ENCODE measurements around the gene PARG. TPM values are rescaled to one million over a fixed set of nuclear protein-coding genes. Genes with fewer than 3 reads are reported as not detected.
A peak's percentile ranks its signal among the peaks of the same experiment; 100 is the strongest.

The PARG gene
- total RNA-seq, 6 experiments from 2014 or later = 9.4 to 14.1 (median 10.0) TPM

- DNase-seq (no peak), ATAC-seq (no peak)
- TF ChIP-seq, protein P1, sequence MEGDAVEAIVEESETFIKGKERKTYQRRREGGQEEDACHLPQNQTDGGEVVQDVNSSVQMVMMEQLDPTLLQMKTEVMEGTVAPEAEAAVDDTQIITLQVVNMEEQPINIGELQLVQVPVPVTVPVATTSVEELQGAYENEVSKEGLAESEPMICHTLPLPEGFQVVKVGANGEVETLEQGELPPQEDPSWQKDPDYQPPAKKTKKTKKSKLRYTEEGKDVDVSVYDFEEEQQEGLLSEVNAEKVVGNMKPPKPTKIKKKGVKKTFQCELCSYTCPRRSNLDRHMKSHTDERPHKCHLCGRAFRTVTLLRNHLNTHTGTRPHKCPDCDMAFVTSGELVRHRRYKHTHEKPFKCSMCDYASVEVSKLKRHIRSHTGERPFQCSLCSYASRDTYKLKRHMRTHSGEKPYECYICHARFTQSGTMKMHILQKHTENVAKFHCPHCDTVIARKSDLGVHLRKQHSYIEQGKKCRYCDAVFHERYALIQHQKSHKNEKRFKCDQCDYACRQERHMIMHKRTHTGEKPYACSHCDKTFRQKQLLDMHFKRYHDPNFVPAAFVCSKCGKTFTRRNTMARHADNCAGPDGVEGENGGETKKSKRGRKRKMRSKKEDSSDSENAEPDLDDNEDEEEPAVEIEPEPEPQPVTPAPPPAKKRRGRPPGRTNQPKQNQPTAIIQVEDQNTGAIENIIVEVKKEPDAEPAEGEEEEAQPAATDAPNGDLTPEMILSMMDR (IDR thresholded peaks at IDR 0.05) = no peak
- no peak for TF ChIP-seq POLR2A (IDR thresholded peaks at IDR 0.05)
- no peaks in the 10 kb centered on the region for H3K4me1 ChIP-seq
- intact Hi-C loops (cut with DNase I) = no loop called here
- H3K9me3 ChIP-seq = no peaks in the 10 kb centered on the region
- H3K36me3 ChIP-seq = peaks cover 0 to 5% (median 2%) of the 10 kb centered on the region in 4 donors
- 71% methylated on average over 8 of the region's 8 CpGs for WGBS (ENCODE audit: insufficient coverage, low coverage, low lambda C conversion rate, missing lambda C conversion rate)
- H3K4me3 ChIP-seq = no peak overlapping the region
- H3K27ac ChIP-seq = no peak overlapping the region
- no peaks in the 10 kb centered on the region for H3K27me3 ChIP-seq
Observed at GRCh38 chr10:49831352-49832035, 110.3 kb downstream of the PARG start.

- no peak overlapping the region for H3K27ac ChIP-seq
- intact Hi-C loops (cut with DNase I) = no loop called here
- no peaks in the 10 kb centered on the region for H3K4me1 ChIP-seq
- ATAC-seq = no peak
- H3K4me3 ChIP-seq = no peak overlapping the region
- H3K9me3 ChIP-seq = no peaks in the 10 kb centered on the region
- no peaks in the 10 kb centered on the region for H3K27me3 ChIP-seq
- TF ChIP-seq, protein P1 (IDR thresholded peaks at IDR 0.05) = no peak
- no peak for TF ChIP-seq POLR2A (IDR thresholded peaks at IDR 0.05)
- H3K36me3 ChIP-seq = peaks cover 0 to 5% (median 2%) of the 10 kb centered on the region in 4 donors
- DNase-seq = no peak
Observed at GRCh38 chr10:49830846-49831245, 111.0 kb downstream of the PARG start.

GRCh38 chr10:49830016-49830415 is 111.8 kb downstream of the PARG start:
- no peaks in the 10 kb centered on the region for H3K9me3 ChIP-seq
- WGBS (ENCODE audit: insufficient coverage, low coverage, low lambda C conversion rate, missing lambda C conversion rate) = 72% methylated on average over 3 of the region's 3 CpGs
- intact Hi-C loops (cut with DNase I) = no loop called here
- H3K27me3 ChIP-seq = no peaks in the 10 kb centered on the region
- TF ChIP-seq POLR2A (IDR thresholded peaks at IDR 0.05) = no peak
- TF ChIP-seq, protein P1 (IDR thresholded peaks at IDR 0.05) = no peak
- H3K36me3 ChIP-seq = peaks cover 0 to 5% (median 2%) of the 10 kb centered on the region in 4 donors
- ATAC-seq (no peak), DNase-seq (no peak)
- H3K4me3 ChIP-seq = no peak overlapping the region
- H3K4me1 ChIP-seq = no peaks in the 10 kb centered on the region
- H3K27ac ChIP-seq = no peak overlapping the region

- Histone ChIP-seq H3K27ac (no peak overlapping the region), H3K4me1 (no peaks in the 10 kb centered on the region), H3K36me3 (peaks cover 0 to 5% (median 2%) of the 10 kb centered on the region in 4 donors), H3K4me3 (no peak overlapping the region), H3K27me3 (no peaks in the 10 kb centered on the region), H3K9me3 (no peaks in the 10 kb centered on the region)
- intact Hi-C loops (cut with DNase I) = no loop called here
- no peak for DNase-seq
- no peak for TF ChIP-seq POLR2A (IDR thresholded peaks at IDR 0.05)
- TF ChIP-seq, protein P1 (IDR thresholded peaks at IDR 0.05) = no peak
- ATAC-seq = peak in 2 of 4 donors; percentile 24 to 43
- 70% methylated on average over 3 of the region's 3 CpGs for WGBS (ENCODE audit: insufficient coverage, low coverage, low lambda C conversion rate, missing lambda C conversion rate)
Observed at GRCh38 chr10:49827297-49827696, 114.5 kb downstream of the PARG start.
